ENCODE data around the gene OPCML. TPM values are rescaled to one million over a fixed set of nuclear protein-coding genes. Genes with fewer than 3 reads are reported as not detected.

The OPCML gene
- total and polyA plus RNA-seq, 2 experiments from 2014 or later: 1.2 to 4.4 TPM

DNA sequence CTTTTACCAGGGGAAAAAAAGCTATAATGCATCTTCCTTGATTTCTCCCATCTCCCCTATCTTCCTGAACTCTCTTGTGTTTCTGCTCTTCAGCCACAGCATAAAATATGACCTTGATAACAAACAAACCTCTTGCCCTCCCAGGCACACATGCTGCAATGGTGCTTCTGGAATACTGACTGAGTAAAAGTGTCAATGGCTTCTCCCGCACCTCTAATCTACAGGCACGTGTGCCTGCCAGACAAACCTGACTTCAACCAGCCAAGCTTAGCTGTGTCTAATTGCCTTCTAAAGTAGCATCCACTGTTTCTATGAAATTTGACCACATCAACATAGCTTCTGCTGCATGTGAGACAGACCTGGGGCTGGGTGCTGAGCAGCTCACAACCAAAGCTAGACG is 12.7 kb downstream of the OPCML start (continued):
- TF ChIP-seq, protein P1, sequence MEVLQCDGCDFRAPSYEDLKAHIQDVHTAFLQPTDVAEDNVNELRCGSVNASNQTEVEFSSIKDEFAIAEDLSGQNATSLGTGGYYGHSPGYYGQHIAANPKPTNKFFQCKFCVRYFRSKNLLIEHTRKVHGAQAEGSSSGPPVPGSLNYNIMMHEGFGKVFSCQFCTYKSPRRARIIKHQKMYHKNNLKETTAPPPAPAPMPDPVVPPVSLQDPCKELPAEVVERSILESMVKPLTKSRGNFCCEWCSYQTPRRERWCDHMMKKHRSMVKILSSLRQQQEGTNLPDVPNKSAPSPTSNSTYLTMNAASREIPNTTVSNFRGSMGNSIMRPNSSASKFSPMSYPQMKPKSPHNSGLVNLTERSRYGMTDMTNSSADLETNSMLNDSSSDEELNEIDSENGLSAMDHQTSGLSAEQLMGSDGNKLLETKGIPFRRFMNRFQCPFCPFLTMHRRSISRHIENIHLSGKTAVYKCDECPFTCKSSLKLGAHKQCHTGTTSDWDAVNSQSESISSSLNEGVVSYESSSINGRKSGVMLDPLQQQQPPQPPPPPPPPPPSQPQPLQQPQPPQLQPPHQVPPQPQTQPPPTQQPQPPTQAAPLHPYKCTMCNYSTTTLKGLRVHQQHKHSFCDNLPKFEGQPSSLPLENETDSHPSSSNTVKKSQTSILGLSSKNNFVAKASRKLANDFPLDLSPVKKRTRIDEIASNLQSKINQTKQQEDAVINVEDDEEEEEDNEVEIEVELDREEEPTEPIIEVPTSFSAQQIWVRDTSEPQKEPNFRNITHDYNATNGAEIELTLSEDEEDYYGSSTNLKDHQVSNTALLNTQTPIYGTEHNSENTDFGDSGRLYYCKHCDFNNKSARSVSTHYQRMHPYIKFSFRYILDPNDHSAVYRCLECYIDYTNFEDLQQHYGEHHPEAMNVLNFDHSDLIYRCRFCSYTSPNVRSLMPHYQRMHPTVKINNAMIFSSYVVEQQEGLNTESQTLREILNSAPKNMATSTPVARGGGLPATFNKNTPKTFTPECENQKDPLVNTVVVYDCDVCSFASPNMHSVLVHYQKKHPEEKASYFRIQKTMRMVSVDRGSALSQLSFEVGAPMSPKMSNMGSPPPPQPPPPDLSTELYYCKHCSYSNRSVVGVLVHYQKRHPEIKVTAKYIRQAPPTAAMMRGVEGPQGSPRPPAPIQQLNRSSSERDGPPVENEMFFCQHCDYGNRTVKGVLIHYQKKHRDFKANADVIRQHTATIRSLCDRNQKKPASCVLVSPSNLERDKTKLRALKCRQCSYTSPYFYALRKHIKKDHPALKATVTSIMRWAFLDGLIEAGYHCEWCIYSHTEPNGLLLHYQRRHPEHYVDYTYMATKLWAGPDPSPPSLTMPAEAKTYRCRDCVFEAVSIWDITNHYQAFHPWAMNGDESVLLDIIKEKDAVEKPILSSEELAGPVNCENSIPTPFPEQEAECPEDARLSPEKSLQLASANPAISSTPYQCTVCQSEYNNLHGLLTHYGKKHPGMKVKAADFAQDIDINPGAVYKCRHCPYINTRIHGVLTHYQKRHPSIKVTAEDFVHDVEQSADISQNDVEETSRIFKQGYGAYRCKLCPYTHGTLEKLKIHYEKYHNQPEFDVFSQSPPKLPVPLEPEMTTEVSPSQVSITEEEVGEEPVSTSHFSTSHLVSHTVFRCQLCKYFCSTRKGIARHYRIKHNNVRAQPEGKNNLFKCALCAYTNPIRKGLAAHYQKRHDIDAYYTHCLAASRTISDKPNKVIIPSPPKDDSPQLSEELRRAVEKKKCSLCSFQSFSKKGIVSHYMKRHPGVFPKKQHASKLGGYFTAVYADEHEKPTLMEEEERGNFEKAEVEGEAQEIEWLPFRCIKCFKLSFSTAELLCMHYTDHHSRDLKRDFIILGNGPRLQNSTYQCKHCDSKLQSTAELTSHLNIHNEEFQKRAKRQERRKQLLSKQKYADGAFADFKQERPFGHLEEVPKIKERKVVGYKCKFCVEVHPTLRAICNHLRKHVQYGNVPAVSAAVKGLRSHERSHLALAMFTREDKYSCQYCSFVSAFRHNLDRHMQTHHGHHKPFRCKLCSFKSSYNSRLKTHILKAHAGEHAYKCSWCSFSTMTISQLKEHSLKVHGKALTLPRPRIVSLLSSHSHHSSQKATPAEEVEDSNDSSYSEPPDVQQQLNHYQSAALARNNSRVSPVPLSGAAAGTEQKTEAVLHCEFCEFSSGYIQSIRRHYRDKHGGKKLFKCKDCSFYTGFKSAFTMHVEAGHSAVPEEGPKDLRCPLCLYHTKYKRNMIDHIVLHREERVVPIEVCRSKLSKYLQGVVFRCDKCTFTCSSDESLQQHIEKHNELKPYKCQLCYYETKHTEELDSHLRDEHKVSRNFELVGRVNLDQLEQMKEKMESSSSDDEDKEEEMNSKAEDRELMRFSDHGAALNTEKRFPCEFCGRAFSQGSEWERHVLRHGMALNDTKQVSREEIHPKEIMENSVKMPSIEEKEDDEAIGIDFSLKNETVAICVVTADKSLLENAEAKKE (CRISPR knock-in tag; IDR thresholded peaks at IDR 0.05): no peak
- TF ChIP-seq NANOG (IDR thresholded peaks at IDR 0.05; ENCODE audit: borderline replicate concordance) (no peak), CREB1 (CRISPR knock-in tag; IDR thresholded peaks at IDR 0.05; ENCODE audit: low read depth) (no peak), EZH2 (IDR thresholded peaks at IDR 0.05; ENCODE audit: low read depth, unreplicated experiment) (no peak), JUNB (IDR thresholded peaks at IDR 0.05; ENCODE audit: unreplicated experiment) (no peak), EZH2phosphoT487 (IDR thresholded peaks at IDR 0.05; ENCODE audit: unreplicated experiment) (no peak), ZNF331 (CRISPR knock-in tag; IDR thresholded peaks at IDR 0.05; ENCODE audit: low read depth) (no peak), STAT1 (IDR thresholded peaks at IDR 0.05; ENCODE audit: unreplicated experiment) (no peak), POLR2AphosphoS5 (IDR thresholded peaks at IDR 0.05; ENCODE audit: low read depth) (no peak)
- TF ChIP-seq, protein P2, sequence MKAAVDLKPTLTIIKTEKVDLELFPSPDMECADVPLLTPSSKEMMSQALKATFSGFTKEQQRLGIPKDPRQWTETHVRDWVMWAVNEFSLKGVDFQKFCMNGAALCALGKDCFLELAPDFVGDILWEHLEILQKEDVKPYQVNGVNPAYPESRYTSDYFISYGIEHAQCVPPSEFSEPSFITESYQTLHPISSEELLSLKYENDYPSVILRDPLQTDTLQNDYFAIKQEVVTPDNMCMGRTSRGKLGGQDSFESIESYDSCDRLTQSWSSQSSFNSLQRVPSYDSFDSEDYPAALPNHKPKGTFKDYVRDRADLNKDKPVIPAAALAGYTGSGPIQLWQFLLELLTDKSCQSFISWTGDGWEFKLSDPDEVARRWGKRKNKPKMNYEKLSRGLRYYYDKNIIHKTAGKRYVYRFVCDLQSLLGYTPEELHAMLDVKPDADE (IDR thresholded peaks at IDR 0.05): no peak

Data from GM23338 (cell line).